C4-2B (cell line): ENCODE results near the gene CACNA2D3.

Source experiments
- ZFX ChIP-seq: fragments of 450-650 bp; IDR thresholded peaks from 2 replicates; pipeline ENCODE4 v1.6.1; 2017
- TF ChIP-seq, protein P1 (sequence below): fragments of 450-650 bp; conservative IDR thresholded peaks from 2 replicates; pipeline ENCODE4 v1.5.1; 2017; ENCODE audit warnings: mild to moderate bottlenecking

DNA sequence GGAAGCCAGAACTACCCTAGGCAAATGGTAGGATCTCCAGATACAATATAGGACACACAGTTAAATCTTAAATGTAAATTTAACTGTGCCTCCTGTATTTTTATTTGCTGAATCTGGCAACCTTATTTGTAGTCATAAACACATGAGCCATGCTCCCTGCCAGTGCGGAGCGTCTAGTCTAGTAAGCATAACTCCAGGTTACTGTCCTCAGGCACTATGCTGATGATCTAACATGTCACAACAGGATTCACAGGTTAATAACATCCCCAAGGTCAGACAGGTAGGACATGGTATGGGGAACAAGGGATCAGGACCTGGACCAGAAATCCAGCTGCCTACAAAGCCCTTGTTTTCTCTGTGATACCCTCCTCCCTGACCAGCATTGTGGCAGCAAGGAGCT, 305.1 kb downstream of the CACNA2D3 start:
- TF ChIP-seq, protein P1, sequence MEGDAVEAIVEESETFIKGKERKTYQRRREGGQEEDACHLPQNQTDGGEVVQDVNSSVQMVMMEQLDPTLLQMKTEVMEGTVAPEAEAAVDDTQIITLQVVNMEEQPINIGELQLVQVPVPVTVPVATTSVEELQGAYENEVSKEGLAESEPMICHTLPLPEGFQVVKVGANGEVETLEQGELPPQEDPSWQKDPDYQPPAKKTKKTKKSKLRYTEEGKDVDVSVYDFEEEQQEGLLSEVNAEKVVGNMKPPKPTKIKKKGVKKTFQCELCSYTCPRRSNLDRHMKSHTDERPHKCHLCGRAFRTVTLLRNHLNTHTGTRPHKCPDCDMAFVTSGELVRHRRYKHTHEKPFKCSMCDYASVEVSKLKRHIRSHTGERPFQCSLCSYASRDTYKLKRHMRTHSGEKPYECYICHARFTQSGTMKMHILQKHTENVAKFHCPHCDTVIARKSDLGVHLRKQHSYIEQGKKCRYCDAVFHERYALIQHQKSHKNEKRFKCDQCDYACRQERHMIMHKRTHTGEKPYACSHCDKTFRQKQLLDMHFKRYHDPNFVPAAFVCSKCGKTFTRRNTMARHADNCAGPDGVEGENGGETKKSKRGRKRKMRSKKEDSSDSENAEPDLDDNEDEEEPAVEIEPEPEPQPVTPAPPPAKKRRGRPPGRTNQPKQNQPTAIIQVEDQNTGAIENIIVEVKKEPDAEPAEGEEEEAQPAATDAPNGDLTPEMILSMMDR, result no peak
- no peak for TF ChIP-seq ZFX
